GM21723 (cell line): ENCODE data around the gene GPR82.
"Not testable (repeated sequence)": the region's sequence is repeated elsewhere in the genome, so short reads cannot be mapped to it uniquely, and the experiment has no call there.

ENCODE experiments used
- ATAC-seq: cut with Tn5 transposase; IDR thresholded peaks from one replicate; pipeline ENCODE4 v1.9.1; 2021; ENCODE audit warnings: mild to moderate bottlenecking, moderate library complexity; ENCODE audit not compliant: unreplicated experiment

Gene GPR82

GRCh38 chrX:41718481-41719235, 5.3 kb upstream of the GPR82 start:
- no peak for ATAC-seq

GRCh38 chrX:41719610-41720009, 4.4 kb upstream of the GPR82 start:
- not testable (repeated sequence) for ATAC-seq

- peak; percentile 91 for ATAC-seq
Observed at GRCh38 chrX:41720125-41720779, 3.7 kb upstream of the GPR82 start.

GRCh38 chrX:41721590-41721989, 2.4 kb upstream of the GPR82 start:
- no peak for ATAC-seq

GRCh38 chrX:41722214-41722613, 1.8 kb upstream of the GPR82 start:
- no peak for ATAC-seq

GRCh38 chrX:41722816-41723618, 964 bp upstream of the GPR82 start:
- no peak for ATAC-seq

- no peak for ATAC-seq
Observed at GRCh38 chrX:41728125-41728524, 4.1 kb downstream of the GPR82 start.

GRCh38 chrX:41730081-41730480, 6.1 kb downstream of the GPR82 start:
- ATAC-seq: no peak

- no peak for ATAC-seq
Observed at GRCh38 chrX:41732260-41732659, 8.3 kb downstream of the GPR82 start.

GRCh38 chrX:41733939-41734338, 10.0 kb downstream of the GPR82 start:
- ATAC-seq: peak; percentile 98

- no peak for ATAC-seq
Observed at GRCh38 chrX:41734530-41734929, 10.5 kb downstream of the GPR82 start.

GRCh38 chrX:41737065-41737464, 13.1 kb downstream of the GPR82 start:
- no peak for ATAC-seq

GRCh38 chrX:41739871-41740270, 15.9 kb downstream of the GPR82 start:
- ATAC-seq: no peak

GRCh38 chrX:41750716-41751115, 26.7 kb downstream of the GPR82 start:
- ATAC-seq: no peak

- no peak for ATAC-seq
Observed at GRCh38 chrX:41758401-41758800, 34.4 kb downstream of the GPR82 start.

GRCh38 chrX:41759817-41760216, 35.8 kb downstream of the GPR82 start:
- ATAC-seq: no peak

- ATAC-seq: no peak
Observed at GRCh38 chrX:41761169-41761568, 37.2 kb downstream of the GPR82 start.

- ATAC-seq: no peak
Observed at GRCh38 chrX:41761702-41762101, 37.7 kb downstream of the GPR82 start.

GRCh38 chrX:41779030-41779564, 55.1 kb downstream of the GPR82 start:
- ATAC-seq: no peak
